Liver (tissue), 9 donors: ENCODE data around the gene TFR2. TPM values are rescaled to one million over a fixed set of nuclear protein-coding genes. Genes with fewer than 3 reads are reported as not detected.

ENCODE experiments used
- DNase-seq: peaks from one replicate; pipeline ENCODE4 v3.0.0-alpha.2; 2017; ENCODE audit warnings: low spot score
- H3K27ac ChIP-seq, 2 donors: one replicate each; pipeline ENCODE4 v1.7.0; 2013; ENCODE audit warnings: inconsistent platforms in 2 of 2, low read length in 2 of 2, control low read depth in 1 of 2, low read depth in 1 of 2, mild to moderate bottlenecking in 1 of 2
- H3K27me3 ChIP-seq, 4 donors: one replicate each; pipeline versions ENCODE4 v1.6.1 to v1.7.0; 2013; ENCODE audit warnings: low read length in 3 of 4, inconsistent platforms in 1 of 4, mild to moderate bottlenecking in 1 of 4, moderate library complexity in 1 of 4; ENCODE audit not compliant: control insufficient read depth in 4 of 4, insufficient read depth in 4 of 4
- H3K36me3 ChIP-seq, 4 donors: one replicate each; pipeline versions ENCODE4 v1.6.1 to v1.7.0; 2013; ENCODE audit warnings: low read length in 3 of 4, mild to moderate bottlenecking in 3 of 4, low read depth in 1 of 4, moderate library complexity in 1 of 4; ENCODE audit not compliant: control insufficient read depth in 4 of 4, insufficient read depth in 3 of 4
- H3K4me1 ChIP-seq, 4 donors: one replicate each; pipeline versions ENCODE4 v1.6.1 to v1.7.0; 2013; ENCODE audit warnings: low read length in 3 of 4, mild to moderate bottlenecking in 3 of 4, moderate library complexity in 1 of 4; ENCODE audit not compliant: control insufficient read depth in 4 of 4, insufficient read depth in 4 of 4
- H3K4me3 ChIP-seq, 3 donors: one replicate each; pipeline versions ENCODE4 v1.6.1 to v1.7.0; 2013; ENCODE audit warnings: low read length in 3 of 3, control low read depth in 1 of 3, low read depth in 1 of 3, mild to moderate bottlenecking in 1 of 3
- H3K9ac ChIP-seq, 2 donors: one replicate each; pipeline ENCODE4 v1.7.0; 2013; ENCODE audit warnings: low read length in 2 of 2, mild to moderate bottlenecking in 2 of 2, moderate library complexity in 2 of 2, control low read depth in 1 of 2, low read depth in 1 of 2
- H3K9me3 ChIP-seq, 4 donors: one replicate each; pipeline versions ENCODE4 v1.6.1 to v1.7.0; 2013; ENCODE audit warnings: low read length in 3 of 4; ENCODE audit not compliant: control insufficient read depth in 4 of 4
- ATF3 ChIP-seq: IDR thresholded peaks from 2 replicates; pipeline ENCODE4 v1.6.1; 2016; ENCODE audit warnings: antibody characterized with exemption
- CTCF ChIP-seq: fragments of 150-350 bp; IDR thresholded peaks from 2 replicates; pipeline ENCODE4 v1.5.1; 2017; ENCODE audit warnings: improper control_type of control experiment, low read depth, low read length; ENCODE audit not compliant: missing input control
- FOXA1 ChIP-seq: IDR thresholded peaks from 2 replicates; pipeline ENCODE4 v1.6.1; 2016; ENCODE audit warnings: antibody characterized with exemption
- FOXA2 ChIP-seq: IDR thresholded peaks from 2 replicates; pipeline ENCODE4 v1.6.1; 2016; ENCODE audit warnings: antibody characterized with exemption
- GABPA ChIP-seq, 2 donors: IDR thresholded peaks in 1 of 2; conservative IDR thresholded peaks in 1 of 2; 2 replicates each; pipeline ENCODE4 v1.6.1; 2016; ENCODE audit warnings: antibody characterized with exemption in 2 of 2, mild to moderate bottlenecking in 1 of 2, moderate library complexity in 1 of 2
- HNF4A ChIP-seq, 2 donors: conservative IDR thresholded peaks; 2 replicates each; pipeline ENCODE4 v1.6.1; 2016; ENCODE audit warnings: antibody characterized with exemption in 2 of 2, mild to moderate bottlenecking in 2 of 2
- RXRA ChIP-seq, 2 donors: IDR thresholded peaks; 2 replicates each; pipeline ENCODE4 v1.6.1; 2017 to 2018; ENCODE audit warnings: antibody characterized with exemption in 2 of 2, mild to moderate bottlenecking in 1 of 2
- SP1 ChIP-seq: IDR thresholded peaks from 2 replicates; pipeline ENCODE4 v1.6.1; 2018; ENCODE audit warnings: antibody characterized with exemption, mild to moderate bottlenecking
- TAF1 ChIP-seq: conservative IDR thresholded peaks from 2 replicates; pipeline ENCODE4 v1.6.1; 2016; ENCODE audit warnings: antibody characterized with exemption, mild to moderate bottlenecking
- YY1 ChIP-seq: IDR thresholded peaks from 2 replicates; pipeline ENCODE4 v1.6.1; 2016; ENCODE audit warnings: antibody characterized with exemption, mild to moderate bottlenecking
- WGBS: extraction: QIAGEN DNeasy Blood & Tissue Kit; methylation state at CpG from one replicate; pipeline ENCODE4 v1.1.7; 2013; 5-methylcytosine and 5-hydroxymethylcytosine counted together
- polyA plus RNA-seq, 2 donors: library from polyadenylated mRNA; stranded (reverse) in 1 of 2; unstranded in 1 of 2; fragments of 200-250 nt in 1 of 2; fragments of >200 nt in 1 of 2; fragmentation: Nextera tagmentation in 1 of 2; extraction: Ambion mirVana in 1 of 2; gene quantifications; one replicate each; pipeline versions ENCODE4 v1.2.1 to v1.2.3, GENCODE V29; 2013 to 2015
- total RNA-seq, 2 donors: library from RNA; depleted of rRNA; stranded (reverse); fragments of >200 nt; gene quantifications; one replicate each; pipeline ENCODE4 v1.2.3, GENCODE V29; 2014
- TF ChIP-seq, protein P1 (sequence below): IDR thresholded peaks from 2 replicates; pipeline ENCODE4 v1.6.1; 2016; ENCODE audit warnings: antibody characterized with exemption
- TF ChIP-seq, protein P2 (sequence below): IDR thresholded peaks from 2 replicates; pipeline ENCODE4 v1.6.1; 2016; ENCODE audit warnings: antibody characterized with exemption, mild to moderate bottlenecking
- TF ChIP-seq, protein P3 (sequence below): IDR thresholded peaks from 2 replicates; pipeline ENCODE4 v1.6.1; 2016; ENCODE audit warnings: antibody characterized with exemption
- donor health status: healthy.
- donor health status: healthy.
- donor health status: healthy.
- donor health status: healthy.
- donor health status: healthy.

Gene TFR2
- total and polyA plus RNA-seq, 4 donors, result 276 to 663 (median 356) TPM

DNA sequence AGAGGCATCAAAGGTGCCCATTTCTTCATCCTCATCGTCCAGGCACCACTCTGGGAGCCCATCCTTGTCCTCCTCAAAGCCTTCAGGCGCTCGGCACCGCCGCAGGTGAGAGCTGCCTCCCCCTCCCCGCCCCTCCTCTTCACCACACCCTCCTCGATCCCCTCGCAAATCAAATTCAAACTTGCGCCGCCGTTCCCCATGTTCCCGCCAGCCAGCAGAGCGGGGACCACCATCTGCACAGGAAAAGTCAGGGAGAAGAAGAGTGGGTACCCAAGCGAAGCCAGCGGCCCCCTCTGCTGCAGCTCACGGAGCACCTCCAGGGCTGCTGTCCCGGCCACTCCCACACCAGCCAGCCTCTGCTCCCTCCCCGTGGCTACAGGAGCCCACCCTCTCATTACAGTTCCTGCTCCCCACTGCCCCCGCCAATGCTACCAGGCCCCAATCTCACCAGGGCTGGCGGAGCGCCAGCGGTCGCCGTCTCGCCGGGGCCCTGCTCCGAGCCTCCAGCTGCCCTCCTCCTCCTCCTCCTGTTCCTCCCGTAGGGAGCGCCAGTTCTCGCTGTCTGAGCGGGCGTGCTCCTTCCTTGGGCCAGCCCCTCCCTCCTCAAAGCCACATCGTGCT, 45.0 kb upstream of the TFR2 start:
- Histone ChIP-seq H3K9ac (no peak overlapping the region), H3K36me3 (peaks cover 0 to 55% (median 35%) of the 10 kb centered on the region in 4 donors), H3K4me3 (no peak overlapping the region), H3K27me3 (no peaks in the 10 kb centered on the region), H3K4me1 (peaks cover 0 to 13% (median 3%) of the 10 kb centered on the region in 4 donors), H3K27ac (no peak overlapping the region), H3K9me3 (no peaks in the 10 kb centered on the region)
- DNase-seq, result peak; percentile 35
- WGBS, result 89% methylated on average over 33 of the region's 33 CpGs
- TF ChIP-seq, protein P1, sequence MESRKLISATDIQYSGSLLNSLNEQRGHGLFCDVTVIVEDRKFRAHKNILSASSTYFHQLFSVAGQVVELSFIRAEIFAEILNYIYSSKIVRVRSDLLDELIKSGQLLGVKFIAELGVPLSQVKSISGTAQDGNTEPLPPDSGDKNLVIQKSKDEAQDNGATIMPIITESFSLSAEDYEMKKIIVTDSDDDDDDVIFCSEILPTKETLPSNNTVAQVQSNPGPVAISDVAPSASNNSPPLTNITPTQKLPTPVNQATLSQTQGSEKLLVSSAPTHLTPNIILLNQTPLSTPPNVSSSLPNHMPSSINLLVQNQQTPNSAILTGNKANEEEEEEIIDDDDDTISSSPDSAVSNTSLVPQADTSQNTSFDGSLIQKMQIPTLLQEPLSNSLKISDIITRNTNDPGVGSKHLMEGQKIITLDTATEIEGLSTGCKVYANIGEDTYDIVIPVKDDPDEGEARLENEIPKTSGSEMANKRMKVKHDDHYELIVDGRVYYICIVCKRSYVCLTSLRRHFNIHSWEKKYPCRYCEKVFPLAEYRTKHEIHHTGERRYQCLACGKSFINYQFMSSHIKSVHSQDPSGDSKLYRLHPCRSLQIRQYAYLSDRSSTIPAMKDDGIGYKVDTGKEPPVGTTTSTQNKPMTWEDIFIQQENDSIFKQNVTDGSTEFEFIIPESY, result no peak
- TF ChIP-seq YY1 (no peak), RXRA (IDR thresholded peaks at IDR 0.05) (no peak), TAF1 (no peak)

- DNase-seq, result no peak
- peaks cover 0 to 58% (median 35%) of the 10 kb centered on the region in 4 donors for H3K36me3 ChIP-seq
- no peaks in the 10 kb centered on the region for H3K27me3 ChIP-seq
- H3K9me3 ChIP-seq, result no peaks in the 10 kb centered on the region
- WGBS, result 92% methylated on average over 17 of the region's 17 CpGs
- H3K27ac ChIP-seq, result no peak overlapping the region
- H3K9ac ChIP-seq, result no peak overlapping the region
- TF ChIP-seq HNF4A (conservative IDR thresholded peaks at IDR 0.05) (no peak), ATF3 (no peak), FOXA2 (no peak), YY1 (no peak), RXRA (IDR thresholded peaks at IDR 0.05) (no peak), SP1 (no peak), CTCF (no peak), GABPA (IDR thresholded peaks at IDR 0.05 in 1 of 2, conservative IDR thresholded peaks at IDR 0.05 in 1 of 2) (no peak), FOXA1 (no peak)
- TF ChIP-seq, protein P2, sequence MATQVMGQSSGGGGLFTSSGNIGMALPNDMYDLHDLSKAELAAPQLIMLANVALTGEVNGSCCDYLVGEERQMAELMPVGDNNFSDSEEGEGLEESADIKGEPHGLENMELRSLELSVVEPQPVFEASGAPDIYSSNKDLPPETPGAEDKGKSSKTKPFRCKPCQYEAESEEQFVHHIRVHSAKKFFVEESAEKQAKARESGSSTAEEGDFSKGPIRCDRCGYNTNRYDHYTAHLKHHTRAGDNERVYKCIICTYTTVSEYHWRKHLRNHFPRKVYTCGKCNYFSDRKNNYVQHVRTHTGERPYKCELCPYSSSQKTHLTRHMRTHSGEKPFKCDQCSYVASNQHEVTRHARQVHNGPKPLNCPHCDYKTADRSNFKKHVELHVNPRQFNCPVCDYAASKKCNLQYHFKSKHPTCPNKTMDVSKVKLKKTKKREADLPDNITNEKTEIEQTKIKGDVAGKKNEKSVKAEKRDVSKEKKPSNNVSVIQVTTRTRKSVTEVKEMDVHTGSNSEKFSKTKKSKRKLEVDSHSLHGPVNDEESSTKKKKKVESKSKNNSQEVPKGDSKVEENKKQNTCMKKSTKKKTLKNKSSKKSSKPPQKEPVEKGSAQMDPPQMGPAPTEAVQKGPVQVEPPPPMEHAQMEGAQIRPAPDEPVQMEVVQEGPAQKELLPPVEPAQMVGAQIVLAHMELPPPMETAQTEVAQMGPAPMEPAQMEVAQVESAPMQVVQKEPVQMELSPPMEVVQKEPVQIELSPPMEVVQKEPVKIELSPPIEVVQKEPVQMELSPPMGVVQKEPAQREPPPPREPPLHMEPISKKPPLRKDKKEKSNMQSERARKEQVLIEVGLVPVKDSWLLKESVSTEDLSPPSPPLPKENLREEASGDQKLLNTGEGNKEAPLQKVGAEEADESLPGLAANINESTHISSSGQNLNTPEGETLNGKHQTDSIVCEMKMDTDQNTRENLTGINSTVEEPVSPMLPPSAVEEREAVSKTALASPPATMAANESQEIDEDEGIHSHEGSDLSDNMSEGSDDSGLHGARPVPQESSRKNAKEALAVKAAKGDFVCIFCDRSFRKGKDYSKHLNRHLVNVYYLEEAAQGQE, result no peak
- TF ChIP-seq, protein P3, sequence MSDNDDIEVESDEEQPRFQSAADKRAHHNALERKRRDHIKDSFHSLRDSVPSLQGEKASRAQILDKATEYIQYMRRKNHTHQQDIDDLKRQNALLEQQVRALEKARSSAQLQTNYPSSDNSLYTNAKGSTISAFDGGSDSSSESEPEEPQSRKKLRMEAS, result no peak
- peaks cover 0 to 7% (median 0%) of the 10 kb centered on the region in 4 donors for H3K4me1 ChIP-seq
- no peak overlapping the region for H3K4me3 ChIP-seq
These were observed 44.3 kb upstream of the TFR2 start for GRCh38 chr7:100685631-100686145.
